Measurements from ENCODE around the gene COCH.
"Not testable (repeated sequence)": the region's sequence is repeated elsewhere in the genome, so short reads cannot be mapped to it uniquely, and the experiment has no call there.

Gene COCH

GRCh38 chr14:30933937-30934336, 59.6 kb downstream of the COCH start:
- ATAC-seq: not testable (repeated sequence)

- ATAC-seq: no peak
Measured at GRCh38 chr14:30935445-30935844, 61.1 kb downstream of the COCH start.

GRCh38 chr14:30938617-30939016, 64.3 kb downstream of the COCH start:
- ATAC-seq: no peak

Measured in activated CD4-positive, CD25-positive, alpha-beta regulatory T cell treated with anti-CD3 and anti-CD28 coated beads, Interleukin-2, amount 50 U/mL, for 24 hours (primary cell).